HG03060 (cell line): Measurements from ENCODE around the gene PMCH.
"Not testable (repeated sequence)": the region's sequence is repeated elsewhere in the genome, so short reads cannot be mapped to it uniquely, and the experiment has no call there.

Experiments used
- ATAC-seq: cut with Tn5 transposase; IDR thresholded peaks from one replicate; pipeline ENCODE4 v1.9.1; 2021; ENCODE audit warnings: low read depth, moderate number of reproducible peaks; ENCODE audit not compliant: unreplicated experiment

PMCH gene

GRCh38 chr12:102147062-102147587 lies 50.5 kb downstream of the PMCH start:
- ATAC-seq: not testable (repeated sequence)
